Measurements from ENCODE around the gene LYPD6B.

DNA sequence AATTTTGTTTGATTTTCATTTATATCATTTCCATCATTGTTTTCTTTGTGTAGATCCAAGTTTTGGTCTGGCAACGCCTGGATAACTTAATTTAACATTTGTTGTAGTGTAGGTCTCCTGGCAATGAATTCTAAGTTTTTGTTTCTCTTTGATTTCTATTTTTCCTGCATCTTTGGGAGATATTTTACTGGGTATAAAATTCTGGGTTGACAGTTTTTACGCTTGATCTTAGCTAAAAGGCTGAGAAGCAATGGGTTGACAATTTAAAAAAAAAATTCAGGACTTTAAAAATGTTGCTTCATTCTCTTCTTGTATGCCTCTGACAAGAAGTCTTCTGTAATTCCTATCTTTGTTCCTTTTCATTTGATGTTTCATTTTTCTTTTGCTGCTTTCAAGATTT, 8.6 kb downstream of the LYPD6B start:
- TF ChIP-seq MXI1 (IDR thresholded peaks at IDR 0.05; ENCODE audit: low read depth, low read length) (no peak), RFX5 (IDR thresholded peaks at IDR 0.05; ENCODE audit: low read length) (no peak), RAD21 (IDR thresholded peaks at IDR 0.05; ENCODE audit: low read length) (no peak)
- TF ChIP-seq, protein P1, sequence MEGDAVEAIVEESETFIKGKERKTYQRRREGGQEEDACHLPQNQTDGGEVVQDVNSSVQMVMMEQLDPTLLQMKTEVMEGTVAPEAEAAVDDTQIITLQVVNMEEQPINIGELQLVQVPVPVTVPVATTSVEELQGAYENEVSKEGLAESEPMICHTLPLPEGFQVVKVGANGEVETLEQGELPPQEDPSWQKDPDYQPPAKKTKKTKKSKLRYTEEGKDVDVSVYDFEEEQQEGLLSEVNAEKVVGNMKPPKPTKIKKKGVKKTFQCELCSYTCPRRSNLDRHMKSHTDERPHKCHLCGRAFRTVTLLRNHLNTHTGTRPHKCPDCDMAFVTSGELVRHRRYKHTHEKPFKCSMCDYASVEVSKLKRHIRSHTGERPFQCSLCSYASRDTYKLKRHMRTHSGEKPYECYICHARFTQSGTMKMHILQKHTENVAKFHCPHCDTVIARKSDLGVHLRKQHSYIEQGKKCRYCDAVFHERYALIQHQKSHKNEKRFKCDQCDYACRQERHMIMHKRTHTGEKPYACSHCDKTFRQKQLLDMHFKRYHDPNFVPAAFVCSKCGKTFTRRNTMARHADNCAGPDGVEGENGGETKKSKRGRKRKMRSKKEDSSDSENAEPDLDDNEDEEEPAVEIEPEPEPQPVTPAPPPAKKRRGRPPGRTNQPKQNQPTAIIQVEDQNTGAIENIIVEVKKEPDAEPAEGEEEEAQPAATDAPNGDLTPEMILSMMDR (IDR thresholded peaks at IDR 0.05): no peak

Measured in SK-N-SH (cell line).